ENCODE data around the gene SCT. TPM values are rescaled to one million over a fixed set of nuclear protein-coding genes. Genes with fewer than 3 reads are reported as not detected.
A peak's percentile ranks its signal among the peaks of the same experiment; 100 is the strongest.

SCT gene
- total RNA-seq, 1 experiment from 2014 or later, result 2.3 TPM

DNA sequence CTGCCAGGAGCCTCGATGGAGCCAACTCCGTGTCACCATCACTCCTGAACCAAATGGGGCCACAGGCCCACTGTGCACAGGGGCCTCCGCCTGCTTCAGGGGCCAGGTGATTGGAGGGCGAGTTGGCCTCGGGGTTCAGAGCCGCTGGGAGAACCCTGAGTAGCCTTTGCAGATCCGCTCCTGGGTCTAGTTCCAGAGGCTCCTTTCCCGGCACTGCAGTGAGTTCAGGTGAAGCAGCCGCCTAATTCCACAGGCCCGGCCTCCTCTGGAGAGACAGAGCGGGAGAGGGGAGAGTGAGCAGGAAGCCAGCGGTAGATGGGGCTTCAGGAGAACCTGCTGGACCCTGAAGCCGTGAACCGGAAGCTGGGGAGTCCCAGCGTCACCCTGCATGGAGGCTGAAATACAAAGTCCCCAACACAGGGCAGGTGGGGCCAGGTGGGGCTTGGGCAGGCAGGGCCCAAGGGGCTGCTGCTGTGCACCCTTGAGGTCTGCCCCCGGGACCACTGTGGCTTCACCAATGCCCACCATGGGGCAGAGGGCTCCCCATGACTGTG is 32.6 kb upstream of the SCT start:
- TF ChIP-seq EMX1 (CRISPR knock-in tag; IDR thresholded peaks at IDR 0.05), result no peak
- TF ChIP-seq, protein P1, sequence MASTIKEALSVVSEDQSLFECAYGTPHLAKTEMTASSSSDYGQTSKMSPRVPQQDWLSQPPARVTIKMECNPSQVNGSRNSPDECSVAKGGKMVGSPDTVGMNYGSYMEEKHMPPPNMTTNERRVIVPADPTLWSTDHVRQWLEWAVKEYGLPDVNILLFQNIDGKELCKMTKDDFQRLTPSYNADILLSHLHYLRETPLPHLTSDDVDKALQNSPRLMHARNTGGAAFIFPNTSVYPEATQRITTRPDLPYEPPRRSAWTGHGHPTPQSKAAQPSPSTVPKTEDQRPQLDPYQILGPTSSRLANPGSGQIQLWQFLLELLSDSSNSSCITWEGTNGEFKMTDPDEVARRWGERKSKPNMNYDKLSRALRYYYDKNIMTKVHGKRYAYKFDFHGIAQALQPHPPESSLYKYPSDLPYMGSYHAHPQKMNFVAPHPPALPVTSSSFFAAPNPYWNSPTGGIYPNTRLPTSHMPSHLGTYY (CRISPR knock-in tag; IDR thresholded peaks at IDR 0.05), result no peak
- TF ChIP-seq, protein P2, sequence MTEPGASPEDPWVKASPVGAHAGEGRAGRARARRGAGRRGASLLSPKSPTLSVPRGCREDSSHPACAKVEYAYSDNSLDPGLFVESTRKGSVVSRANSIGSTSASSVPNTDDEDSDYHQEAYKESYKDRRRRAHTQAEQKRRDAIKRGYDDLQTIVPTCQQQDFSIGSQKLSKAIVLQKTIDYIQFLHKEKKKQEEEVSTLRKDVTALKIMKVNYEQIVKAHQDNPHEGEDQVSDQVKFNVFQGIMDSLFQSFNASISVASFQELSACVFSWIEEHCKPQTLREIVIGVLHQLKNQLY (CRISPR knock-in tag; IDR thresholded peaks at IDR 0.05), result no peak
- TF ChIP-seq, protein P3, sequence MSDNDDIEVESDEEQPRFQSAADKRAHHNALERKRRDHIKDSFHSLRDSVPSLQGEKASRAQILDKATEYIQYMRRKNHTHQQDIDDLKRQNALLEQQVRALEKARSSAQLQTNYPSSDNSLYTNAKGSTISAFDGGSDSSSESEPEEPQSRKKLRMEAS (CRISPR knock-in tag; IDR thresholded peaks at IDR 0.05), result no peak
- TF ChIP-seq ZBTB21 (CRISPR knock-in tag; IDR thresholded peaks at IDR 0.05; ENCODE audit: borderline replicate concordance), result no peak
- TF ChIP-seq ZNF671 (CRISPR knock-in tag; IDR thresholded peaks at IDR 0.05), result no peak
- TF ChIP-seq, protein P4, sequence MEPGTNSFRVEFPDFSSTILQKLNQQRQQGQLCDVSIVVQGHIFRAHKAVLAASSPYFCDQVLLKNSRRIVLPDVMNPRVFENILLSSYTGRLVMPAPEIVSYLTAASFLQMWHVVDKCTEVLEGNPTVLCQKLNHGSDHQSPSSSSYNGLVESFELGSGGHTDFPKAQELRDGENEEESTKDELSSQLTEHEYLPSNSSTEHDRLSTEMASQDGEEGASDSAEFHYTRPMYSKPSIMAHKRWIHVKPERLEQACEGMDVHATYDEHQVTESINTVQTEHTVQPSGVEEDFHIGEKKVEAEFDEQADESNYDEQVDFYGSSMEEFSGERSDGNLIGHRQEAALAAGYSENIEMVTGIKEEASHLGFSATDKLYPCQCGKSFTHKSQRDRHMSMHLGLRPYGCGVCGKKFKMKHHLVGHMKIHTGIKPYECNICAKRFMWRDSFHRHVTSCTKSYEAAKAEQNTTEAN (CRISPR knock-in tag; IDR thresholded peaks at IDR 0.05), result no peak
- Mint-ChIP-seq H3K27ac (peak overlapping the region; percentile 65; the same call in 1 of the 2 replicates), H3K9me3 (no peaks in the 10 kb centered on the region), H3K4me1 (no peaks in the 10 kb centered on the region), H3K4me3 (no peak overlapping the region), H3K27me3 (ENCODE audit: low read depth) (no peaks in the 10 kb centered on the region), H3K36me3 (peaks cover 25% of the 10 kb centered on the region)
- CTCF ChIA-PET, result interaction anchor here (1.0 kb wide), 1 partner anchor 66 kb away, joined by 4 read pairs; no protein-coding TSS in a partner anchor
- POLR2A ChIA-PET, result no interaction called here
- ATAC-seq (no peak), DNase-seq (ENCODE audit: low spot score) (no peak)

DNA sequence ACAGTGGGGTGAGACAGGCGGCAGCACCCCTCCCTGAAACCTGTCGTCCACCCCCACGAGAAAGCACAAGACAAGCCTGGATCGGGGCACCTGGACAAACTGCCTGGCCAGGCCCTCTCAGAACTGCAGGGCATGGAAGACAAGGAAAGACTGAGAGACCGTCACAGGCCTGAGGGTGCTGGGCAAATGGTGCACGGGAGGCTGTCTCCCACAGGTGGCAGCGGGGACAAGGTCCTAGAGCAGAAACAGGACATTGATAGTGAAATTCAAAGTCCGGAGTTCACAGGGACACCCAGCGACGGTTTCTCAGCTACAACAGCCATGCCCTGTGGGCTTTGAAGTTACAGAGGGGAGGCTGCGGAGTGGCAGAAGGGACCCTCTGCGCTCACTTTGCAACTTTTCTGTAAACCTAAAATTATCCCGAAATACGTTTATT is 30.7 kb upstream of the SCT start:
- Mint-ChIP-seq H3K4me1 (no peaks in the 10 kb centered on the region), H3K36me3 (peaks cover 18% of the 10 kb centered on the region), H3K27ac (peak overlapping the region; percentile 53; the same call in 1 of the 2 replicates), H3K27me3 (ENCODE audit: low read depth) (no peaks in the 10 kb centered on the region), H3K9me3 (no peaks in the 10 kb centered on the region), H3K4me3 (no peak overlapping the region)
- ATAC-seq (no peak), DNase-seq (ENCODE audit: low spot score) (no peak)
- TF ChIP-seq, protein P4 (CRISPR knock-in tag; IDR thresholded peaks at IDR 0.05), result no peak
- TF ChIP-seq, protein P5, sequence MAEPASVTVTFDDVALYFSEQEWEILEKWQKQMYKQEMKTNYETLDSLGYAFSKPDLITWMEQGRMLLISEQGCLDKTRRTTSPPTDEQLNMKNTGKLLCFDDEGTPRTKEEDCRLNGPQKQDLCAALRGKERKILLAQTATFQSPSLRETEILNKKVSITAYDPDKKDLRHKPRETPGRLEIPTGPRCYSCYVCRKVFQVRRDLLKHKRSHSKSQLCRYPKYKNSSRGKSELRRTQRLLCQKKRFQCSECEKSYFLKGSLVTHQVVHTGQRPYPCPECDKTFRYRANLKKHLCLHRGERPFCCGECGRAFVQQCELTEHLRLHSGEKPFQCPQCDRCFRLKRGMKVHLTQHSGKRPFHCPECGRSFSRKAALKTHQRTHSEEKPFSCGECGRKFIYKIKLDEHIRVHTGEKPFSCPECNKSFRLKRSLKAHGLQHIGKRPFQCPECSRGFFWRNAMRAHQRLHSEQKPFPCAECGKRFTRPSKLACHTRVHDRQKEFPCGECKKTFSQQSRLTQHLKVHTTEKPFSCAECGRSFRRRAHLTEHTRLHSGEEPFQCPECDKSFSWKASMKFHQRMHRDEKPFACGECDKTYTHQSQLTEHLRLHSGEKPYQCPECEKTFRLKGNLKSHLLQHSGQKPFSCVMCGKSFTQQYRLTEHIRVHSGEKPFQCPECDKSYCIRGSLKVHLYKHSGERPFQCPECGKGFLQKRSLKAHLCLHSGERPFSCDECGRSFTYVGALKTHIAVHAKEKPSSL (CRISPR knock-in tag; conservative IDR thresholded peaks at IDR 0.05), result no peak
- no peak for TF ChIP-seq GRHL2 (CRISPR knock-in tag; IDR thresholded peaks at IDR 0.05; ENCODE audit: insufficient replicate concordance, severe bottlenecking)
- no peak for TF ChIP-seq JAZF1 (CRISPR knock-in tag; IDR thresholded peaks at IDR 0.05)
- TF ChIP-seq NFE2L1 (CRISPR knock-in tag; IDR thresholded peaks at IDR 0.05), result no peak
- TF ChIP-seq, protein P3 (CRISPR knock-in tag; IDR thresholded peaks at IDR 0.05), result no peak
- TF ChIP-seq SMAD3 (CRISPR knock-in tag; IDR thresholded peaks at IDR 0.05; ENCODE audit: borderline replicate concordance), result no peak
- no peak for TF ChIP-seq JUN (CRISPR knock-in tag; IDR thresholded peaks at IDR 0.05)
- TF ChIP-seq, protein P6, sequence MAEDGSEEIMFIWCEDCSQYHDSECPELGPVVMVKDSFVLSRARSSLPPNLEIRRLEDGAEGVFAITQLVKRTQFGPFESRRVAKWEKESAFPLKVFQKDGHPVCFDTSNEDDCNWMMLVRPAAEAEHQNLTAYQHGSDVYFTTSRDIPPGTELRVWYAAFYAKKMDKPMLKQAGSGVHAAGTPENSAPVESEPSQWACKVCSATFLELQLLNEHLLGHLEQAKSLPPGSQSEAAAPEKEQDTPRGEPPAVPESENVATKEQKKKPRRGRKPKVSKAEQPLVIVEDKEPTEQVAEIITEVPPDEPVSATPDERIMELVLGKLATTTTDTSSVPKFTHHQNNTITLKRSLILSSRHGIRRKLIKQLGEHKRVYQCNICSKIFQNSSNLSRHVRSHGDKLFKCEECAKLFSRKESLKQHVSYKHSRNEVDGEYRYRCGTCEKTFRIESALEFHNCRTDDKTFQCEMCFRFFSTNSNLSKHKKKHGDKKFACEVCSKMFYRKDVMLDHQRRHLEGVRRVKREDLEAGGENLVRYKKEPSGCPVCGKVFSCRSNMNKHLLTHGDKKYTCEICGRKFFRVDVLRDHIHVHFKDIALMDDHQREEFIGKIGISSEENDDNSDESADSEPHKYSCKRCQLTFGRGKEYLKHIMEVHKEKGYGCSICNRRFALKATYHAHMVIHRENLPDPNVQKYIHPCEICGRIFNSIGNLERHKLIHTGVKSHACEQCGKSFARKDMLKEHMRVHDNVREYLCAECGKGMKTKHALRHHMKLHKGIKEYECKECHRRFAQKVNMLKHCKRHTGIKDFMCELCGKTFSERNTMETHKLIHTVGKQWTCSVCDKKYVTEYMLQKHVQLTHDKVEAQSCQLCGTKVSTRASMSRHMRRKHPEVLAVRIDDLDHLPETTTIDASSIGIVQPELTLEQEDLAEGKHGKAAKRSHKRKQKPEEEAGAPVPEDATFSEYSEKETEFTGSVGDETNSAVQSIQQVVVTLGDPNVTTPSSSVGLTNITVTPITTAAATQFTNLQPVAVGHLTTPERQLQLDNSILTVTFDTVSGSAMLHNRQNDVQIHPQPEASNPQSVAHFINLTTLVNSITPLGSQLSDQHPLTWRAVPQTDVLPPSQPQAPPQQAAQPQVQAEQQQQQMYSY (CRISPR knock-in tag; IDR thresholded peaks at IDR 0.05), result no peak
- TF ChIP-seq, protein P7, sequence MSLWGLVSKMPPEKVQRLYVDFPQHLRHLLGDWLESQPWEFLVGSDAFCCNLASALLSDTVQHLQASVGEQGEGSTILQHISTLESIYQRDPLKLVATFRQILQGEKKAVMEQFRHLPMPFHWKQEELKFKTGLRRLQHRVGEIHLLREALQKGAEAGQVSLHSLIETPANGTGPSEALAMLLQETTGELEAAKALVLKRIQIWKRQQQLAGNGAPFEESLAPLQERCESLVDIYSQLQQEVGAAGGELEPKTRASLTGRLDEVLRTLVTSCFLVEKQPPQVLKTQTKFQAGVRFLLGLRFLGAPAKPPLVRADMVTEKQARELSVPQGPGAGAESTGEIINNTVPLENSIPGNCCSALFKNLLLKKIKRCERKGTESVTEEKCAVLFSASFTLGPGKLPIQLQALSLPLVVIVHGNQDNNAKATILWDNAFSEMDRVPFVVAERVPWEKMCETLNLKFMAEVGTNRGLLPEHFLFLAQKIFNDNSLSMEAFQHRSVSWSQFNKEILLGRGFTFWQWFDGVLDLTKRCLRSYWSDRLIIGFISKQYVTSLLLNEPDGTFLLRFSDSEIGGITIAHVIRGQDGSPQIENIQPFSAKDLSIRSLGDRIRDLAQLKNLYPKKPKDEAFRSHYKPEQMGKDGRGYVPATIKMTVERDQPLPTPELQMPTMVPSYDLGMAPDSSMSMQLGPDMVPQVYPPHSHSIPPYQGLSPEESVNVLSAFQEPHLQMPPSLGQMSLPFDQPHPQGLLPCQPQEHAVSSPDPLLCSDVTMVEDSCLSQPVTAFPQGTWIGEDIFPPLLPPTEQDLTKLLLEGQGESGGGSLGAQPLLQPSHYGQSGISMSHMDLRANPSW (CRISPR knock-in tag; conservative IDR thresholded peaks at IDR 0.05; ENCODE audit: low read depth), result no peak
- TF ChIP-seq PRRX2 (CRISPR knock-in tag; IDR thresholded peaks at IDR 0.05), result no peak
- no peak for TF ChIP-seq MXD4 (CRISPR knock-in tag; IDR thresholded peaks at IDR 0.05; ENCODE audit: borderline replicate concordance)
- TF ChIP-seq ESRRA (CRISPR knock-in tag; IDR thresholded peaks at IDR 0.05; ENCODE audit: borderline replicate concordance), result no peak
- ChIA-PET POLR2A (no interaction called here), CTCF (interaction anchor here (0.6 to 1.2 kb wide), 3 partner anchors 19 to 73 kb away, joined by 3 to 5 read pairs (median 3); no protein-coding TSS in a partner anchor)

Data from WTC11 (cell line).